CD4-positive, alpha-beta T cell treated with Interleukin-12 subunit alpha and Interleukin-12 subunit beta, for 1 hour (primary cell): ENCODE measurements around the gene PRPS1.
"Not testable (repeated sequence)": the region's sequence is repeated elsewhere in the genome, so short reads cannot be mapped to it uniquely, and the experiment has no call there.

ENCODE experiments used
- DNase-seq: peaks from one replicate; pipeline ENCODE4 v3.0.0-alpha.2; 2020

PRPS1 gene

DNA sequence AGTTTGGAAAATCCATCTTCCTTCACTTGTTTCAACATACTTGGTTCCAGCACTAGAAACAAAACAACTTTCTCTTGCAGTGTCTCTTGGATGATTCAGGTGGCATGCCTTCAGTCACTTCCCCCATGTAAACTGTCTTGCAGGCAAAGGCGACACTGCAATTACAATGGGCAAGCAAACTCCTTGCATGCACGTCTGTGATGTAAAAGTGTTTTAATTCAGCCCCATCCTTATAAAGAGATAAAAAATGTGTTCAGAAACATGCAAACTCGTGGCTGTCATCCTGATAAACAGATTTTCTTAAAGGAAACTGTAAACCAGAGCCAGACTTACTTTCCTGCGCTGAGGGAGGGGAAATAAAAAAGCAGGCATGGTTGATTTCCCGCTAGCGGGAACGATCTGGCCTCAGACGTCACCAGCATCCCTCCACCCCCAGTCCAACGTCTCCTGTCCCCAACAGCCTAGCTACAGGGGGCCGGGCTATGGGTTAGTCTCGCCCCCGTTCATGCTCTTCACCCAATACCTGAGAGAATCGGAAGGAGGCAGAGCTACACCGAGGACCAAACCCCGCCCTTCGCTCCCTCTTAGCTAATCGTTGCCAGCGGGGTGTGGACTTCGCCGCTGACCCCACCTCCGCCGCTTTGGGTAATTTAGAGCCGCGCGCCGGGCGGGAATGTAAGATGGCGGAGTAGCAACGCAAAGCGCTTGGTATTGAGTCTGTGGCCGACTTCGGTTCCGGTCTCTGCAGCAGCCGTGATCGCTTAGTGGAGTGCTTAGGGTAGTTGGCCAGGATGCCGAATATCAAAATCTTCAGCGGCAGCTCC lies at the start of gene PRPS1:
Gene PRPS1 (plus strand): TSS at position 673 of the 824 bp plus-strand sequence. CDS start 119 bp downstream, at position 792.
- DNase-seq = peak; percentile 91

DNA sequence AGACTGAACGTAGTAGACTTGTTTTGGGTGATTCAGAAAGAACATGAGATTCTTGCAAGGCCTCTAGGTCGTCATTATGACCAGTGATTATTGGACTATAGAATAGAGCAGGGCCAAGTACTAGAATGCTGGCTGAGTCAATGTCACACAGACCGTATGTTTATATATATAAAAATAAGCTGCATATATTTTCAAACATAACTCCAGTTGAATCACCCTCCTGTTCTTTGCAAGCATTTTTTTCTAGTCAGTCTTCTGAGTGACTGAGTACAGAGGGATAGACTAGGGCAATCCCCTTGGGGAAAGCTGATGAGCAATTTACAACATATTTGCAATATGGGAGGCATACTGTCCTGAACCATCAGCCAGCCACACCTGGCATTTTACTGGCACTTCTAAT lies 48.4 kb upstream of the PRPS1 start:
- DNase-seq = no peak

DNA sequence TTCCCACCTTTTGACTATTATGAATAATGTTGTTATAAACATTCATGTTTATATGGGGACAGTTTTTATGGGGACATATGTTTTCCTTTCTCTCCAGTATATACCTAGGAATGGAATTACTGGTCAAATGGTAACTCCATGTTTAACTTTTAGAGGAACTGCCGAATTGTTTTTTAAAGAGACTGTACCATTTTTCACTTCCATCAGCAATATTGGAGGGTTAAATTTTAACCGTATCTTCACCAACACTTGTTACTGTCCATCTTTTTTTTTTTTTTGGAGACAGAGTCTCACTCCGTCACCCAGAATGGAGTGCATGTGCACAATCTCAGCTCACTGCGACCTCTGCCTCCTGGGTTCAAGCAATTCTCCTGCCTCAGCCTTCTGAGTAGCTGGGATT lies 46.4 kb upstream of the PRPS1 start:
- no peak for DNase-seq

DNA sequence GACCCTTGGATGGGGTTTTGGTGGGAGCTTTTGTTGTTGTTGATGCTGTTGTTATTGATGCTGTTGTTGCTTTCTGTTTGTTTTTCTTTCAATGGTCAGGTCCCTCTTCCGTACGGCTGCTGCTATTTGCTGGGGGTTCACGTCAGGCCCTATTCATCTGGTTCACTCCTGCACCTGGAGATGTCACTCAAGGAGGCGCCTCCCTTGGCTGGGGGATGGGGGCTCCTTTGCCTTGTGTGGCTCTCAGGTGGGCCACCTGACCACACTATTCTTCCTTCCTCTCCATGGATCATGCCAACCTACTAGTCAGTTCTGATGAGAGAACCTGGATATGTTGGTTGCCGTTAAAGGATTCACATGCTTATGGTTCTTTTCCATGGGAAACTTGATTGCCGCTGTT lies 39.1 kb upstream of the PRPS1 start:
- DNase-seq = no peak

DNA sequence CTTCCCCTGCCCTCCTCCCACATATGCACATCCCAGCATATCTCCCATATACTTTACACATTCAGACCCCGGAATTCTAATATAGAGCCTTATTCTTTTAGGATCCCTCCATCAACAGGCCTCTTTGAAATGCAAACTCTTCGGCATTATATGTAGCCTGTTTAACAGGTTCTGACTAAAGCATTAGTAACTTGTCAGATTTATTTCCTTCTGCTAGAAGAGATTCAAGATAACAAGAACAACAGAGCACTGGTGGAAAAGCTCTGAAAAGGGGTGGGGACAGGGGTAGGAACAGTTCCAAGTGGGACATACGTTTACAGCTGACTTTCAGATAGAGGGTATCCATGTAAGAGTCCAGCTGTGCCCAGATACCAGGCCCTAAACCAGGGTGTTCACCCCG lies 31.7 kb upstream of the PRPS1 start:
- DNase-seq = no peak

DNA sequence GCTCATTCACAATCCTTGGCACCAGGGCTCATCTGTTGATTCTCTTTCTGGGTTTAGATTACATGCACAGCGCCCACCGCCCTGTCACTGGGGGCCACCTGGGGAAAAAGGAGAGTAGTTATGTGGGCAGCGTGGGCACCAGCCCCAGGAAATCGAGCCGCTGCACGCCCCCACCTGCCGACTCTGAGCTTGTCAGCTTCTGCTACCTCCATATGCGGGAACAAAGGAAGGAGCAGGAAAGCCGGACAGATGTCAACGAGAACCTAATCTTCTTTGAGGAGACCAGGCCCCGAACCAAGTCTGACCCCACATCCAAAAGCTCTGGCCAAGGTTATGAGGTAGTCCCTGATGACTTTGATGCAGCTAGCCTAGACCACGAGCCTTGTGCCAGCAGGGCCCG lies 31.0 kb upstream of the PRPS1 start:
- DNase-seq = no peak

DNA sequence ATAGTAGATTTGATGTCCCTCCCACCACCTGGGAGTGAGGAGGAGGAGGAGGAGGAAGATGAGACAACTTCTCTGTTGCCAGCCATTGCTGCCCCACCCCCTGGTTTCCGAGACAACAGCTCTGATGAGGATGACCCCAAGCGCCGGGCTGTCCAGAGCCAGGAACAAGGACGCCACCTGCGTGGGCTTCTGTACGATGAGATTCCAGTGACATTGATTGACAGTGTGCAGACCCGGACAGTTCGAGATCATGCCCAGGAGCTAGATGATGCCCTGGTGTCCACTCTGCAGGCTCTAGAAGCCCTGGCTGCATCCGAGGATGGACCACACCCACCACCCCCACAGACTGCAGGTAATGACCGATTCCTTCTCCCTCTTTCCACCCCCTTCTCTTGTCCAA lies 30.5 kb upstream of the PRPS1 start:
- DNase-seq = no peak

DNA sequence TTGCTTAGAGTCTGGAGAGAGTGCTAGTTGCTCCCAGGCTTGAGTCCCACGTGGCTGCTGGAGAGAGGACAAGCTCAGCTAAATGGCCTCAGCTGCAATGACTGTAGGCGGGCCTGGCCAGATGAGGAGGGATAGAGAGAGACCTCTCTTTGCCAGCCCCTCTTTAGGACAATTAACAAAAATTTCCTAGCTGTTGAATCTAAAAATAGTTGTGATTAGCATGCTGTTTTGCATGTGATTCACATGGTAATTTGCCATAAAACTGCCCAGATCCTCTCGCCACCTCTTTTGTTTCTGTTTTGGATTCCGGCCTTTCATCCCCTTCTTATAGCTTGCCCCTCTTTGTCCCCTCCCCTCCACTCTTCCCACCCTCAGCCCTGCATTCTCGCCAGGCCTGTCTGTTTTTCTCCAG lies 28.9 kb upstream of the PRPS1 start:
- no peak for DNase-seq

DNA sequence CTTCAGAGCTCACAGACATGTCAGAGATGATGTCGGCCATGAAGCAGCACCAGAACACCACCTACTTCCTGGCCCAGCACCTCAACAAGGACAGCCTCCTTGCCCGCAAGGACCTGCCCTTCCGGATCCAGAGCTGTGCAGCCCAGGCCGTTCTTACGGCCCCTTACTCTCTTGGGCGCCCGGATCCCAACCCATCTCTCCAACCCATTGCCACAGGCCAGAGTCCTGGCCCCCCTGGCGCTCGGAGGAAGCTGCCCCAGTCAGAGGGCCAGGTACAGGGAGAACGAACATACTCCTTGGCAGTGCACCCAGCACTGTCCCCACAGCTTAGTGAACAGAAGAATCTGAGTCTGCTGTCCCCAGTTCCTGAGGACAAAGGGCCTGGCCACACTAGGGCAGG lies 27.9 kb upstream of the PRPS1 start:
- DNase-seq = no peak

DNA sequence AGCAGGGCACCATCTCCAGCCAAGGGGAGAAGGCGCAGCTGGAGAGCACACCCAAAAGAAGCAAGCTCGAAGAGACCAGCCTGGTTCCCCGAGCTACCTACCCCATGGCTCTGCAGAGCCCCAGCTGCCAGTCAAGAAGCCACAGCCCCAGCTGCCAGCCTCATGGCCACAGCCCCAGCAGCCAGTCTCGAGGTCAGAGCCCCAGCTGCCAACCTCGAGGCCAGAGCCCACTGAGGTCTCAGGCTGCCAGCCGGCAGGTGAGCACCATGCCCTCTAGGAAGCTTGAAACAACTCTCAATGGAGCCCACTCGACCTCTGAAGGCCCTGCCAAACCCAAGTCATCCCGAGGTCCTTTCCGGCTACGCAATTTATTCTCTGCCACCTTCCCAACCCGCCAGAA lies 27.0 kb upstream of the PRPS1 start:
- no peak for DNase-seq

DNA sequence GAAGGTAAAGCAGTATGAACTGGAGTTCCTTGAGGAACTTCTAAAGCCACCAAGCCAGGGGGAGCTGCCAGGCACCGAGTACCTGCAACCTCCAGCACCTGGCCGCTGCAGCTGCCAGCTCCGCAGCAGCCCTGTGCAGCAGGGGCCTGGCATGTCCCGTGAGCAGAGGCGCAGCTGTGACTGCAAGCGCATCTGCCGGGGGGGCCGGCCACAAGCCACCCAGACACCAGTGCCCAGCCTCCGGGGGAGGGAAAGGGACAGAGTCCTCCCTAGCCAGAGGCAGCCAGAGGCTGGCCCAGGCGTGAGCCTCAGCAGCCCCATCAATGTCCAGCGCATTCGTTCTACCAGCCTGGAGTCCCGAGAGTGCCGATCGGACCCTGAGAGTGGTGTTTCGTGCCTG lies 26.6 kb upstream of the PRPS1 start:
- DNase-seq = no peak

DNA sequence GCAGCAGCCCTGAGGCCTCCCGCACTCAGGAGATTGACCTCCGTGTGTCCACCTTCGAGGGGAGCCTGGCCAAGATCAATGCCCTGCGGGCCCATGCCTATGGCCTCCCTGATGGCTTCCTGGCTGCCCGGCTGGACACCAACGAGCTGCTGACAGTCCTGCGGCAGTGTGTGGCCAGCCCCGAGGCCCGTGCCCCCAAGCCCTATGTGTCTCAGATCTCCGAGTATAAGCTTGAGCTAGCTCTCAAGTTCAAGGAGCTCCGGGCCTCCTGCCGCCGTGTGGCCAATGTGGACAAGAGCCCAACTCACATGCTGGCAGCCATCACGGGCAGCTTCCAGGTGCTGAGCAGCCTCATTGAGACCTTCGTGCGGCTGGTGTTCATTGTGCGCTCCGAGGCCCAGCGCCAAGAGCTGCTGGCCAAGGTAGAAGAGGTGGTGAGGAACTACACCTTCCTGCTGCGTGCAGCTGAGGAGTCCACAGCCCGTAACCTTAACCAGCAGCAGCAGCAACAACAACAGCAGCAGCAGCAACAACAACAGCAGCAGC lies 25.5 kb upstream of the PRPS1 start:
- no peak for DNase-seq

DNA sequence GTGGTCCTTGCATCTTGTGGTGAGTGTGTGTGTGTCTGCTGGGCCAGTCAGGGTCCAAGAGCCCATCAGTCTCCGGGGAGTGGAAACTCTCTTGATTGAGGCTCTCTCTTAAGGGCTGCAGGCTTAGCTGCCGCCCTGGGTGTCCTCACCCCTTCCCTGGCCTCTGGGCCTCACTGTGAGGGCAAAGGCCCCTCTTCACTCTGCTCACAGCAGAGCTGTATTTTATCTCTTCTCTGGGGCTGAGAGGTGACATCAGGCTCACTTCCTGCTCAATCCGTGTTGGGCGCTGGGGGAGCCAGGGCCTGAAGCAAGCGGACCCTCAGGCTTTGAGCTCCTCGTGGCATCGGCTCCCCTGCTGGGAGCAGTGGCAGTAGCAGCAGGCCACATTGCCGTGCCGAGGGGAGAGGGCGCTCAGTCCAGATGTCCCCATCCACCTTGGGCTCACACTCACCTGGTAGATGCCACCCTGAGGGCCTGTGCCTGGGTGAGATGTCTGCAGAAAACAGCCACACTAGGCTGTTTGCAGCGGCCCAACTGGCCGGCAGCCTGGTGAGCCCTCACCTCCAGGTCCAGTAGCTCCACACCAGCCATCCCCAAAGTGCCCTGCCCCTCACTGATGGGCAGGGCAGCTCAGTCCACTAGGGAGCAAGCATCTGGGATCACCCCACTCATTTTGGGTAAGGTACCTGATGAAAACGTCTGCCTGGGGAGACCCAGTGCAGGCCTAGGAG lies 24.7 kb upstream of the PRPS1 start:
- DNase-seq = no peak

DNA sequence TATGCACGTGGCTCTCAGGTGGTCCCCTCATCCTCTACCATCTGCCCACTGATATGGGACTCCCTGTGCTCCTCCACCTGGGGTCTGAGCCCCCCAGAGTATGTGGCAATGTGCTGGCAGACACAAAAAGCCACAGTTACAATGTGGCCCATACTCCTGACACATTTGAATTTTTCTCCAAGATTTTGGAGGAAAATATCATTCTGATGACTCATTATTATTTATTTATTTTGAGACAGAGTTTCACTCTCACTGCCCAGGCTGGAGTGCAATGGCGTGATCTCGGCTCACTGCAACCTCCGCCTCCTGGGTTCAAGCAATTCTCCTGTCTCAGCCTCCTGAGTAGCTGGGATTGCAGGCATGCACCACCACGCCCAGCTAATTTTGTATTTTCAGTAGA lies 19.2 kb upstream of the PRPS1 start:
- DNase-seq = not testable (repeated sequence)

DNA sequence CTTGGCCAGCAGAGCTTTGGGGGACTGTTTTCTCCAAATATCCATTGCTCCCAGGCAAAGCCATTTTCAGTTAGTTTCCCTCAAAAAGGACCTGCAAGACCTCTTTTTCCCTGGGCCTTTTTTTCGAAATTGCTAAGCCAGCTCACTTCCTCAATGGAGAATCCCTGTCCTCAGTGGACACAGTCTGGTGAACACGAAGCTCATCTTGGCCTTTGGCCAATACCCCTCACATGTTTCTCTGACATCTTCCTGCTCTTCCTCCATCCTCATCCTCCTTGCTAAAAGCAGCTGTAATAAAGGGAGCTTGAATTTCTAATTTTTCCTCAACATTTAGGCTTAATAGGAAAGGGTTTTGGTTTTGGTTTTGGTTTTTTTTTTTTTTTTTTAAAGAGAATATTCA lies 17.6 kb upstream of the PRPS1 start:
- no peak for DNase-seq

DNA sequence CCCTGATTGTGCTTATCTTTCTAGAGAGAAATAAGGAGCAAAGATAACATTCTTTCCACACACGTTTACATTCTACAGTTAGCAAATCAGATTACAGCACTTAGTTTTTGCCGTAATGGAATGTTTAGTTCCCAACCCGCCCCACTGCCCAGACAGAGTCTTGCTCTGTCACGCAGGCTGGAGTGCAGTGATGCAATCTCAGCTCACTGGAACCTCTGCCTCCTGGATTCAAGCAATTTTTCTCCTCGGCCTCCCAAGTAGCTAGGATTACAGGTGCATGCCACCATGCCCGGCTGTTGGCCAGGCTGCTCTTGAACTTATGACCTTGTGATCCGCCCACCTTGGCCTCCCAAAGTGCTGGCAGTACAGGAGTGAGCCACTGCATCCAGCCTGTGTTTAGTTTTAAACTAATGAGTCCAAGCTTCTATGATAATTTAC lies 8.4 kb upstream of the PRPS1 start:
- DNase-seq = no peak

DNA sequence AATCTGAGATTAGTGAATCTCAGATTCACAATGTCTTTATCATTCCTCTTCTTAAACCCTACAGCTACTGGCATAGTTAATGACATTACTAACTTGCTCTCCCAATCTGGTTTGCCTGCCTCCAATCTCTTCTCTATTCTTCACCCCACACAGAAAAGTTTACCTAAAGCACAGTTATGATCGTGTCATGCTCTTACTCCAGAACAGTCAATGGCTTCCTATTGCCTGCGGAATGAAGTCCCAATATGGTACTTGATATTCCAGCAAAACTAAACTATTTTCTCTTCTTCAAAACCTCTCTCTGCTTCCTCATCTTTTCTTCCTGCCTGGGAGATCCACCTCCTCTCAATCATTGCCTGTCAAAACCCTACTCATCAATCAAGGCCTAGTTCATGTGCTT lies 3.4 kb upstream of the PRPS1 start:
- DNase-seq = no peak

DNA sequence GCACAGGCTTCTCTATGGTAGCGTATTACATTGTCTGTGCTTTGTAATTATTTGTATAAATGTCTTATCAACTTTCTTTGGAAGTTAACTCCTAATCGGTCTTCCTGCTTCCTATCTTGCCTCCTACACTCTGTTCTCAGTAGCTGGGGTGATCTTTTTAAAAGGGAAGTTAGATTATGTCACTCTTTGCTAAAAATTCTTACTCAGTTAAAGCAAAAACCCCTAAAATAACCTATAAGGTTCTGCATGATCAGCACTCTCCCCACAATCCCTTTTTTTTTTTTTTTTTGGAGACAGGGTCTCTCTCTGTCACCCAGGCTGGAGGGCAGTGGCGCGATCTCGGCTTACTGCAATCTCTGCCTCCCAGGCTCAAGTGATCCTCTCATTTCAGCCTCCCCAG lies 2.6 kb upstream of the PRPS1 start:
- no peak for DNase-seq

DNA sequence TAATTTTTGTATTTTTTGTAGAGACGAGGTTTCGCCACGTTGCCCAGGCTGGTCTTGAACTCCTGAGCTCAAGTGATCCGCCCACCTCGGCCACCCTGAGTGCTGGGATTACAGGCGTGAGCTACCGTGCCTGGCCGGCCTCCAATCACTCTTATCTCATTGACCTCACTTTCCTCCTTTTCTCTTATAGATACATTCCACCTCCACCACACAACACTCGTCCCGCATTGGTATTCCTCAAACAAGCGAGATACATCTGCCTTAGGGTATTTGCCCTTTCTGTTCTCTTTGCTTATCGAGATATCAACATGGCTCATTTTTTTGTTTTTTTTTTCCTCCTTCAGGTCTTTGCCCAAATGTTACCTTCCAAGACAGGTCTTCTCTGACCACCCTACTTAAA lies 1.8 kb upstream of the PRPS1 start:
- no peak for DNase-seq

DNA sequence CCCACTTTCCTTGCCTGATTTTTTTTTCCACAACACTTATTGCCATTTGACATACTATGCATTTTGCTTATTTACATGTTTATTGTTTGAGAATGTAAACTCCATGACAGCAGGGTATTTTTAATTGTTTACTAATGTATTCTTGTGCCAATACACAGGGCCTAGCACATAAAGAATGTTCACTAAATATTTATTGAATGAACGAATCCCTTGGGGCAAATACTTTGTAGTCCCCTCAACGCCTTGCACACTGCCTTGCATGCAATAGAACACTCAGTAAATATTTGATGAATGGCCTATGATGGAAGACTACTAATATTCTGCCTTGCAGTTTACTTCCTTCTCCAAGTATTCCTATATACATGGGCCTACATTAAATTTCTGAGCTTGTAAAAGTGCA lies 1.4 kb upstream of the PRPS1 start:
- DNase-seq = no peak

DNA sequence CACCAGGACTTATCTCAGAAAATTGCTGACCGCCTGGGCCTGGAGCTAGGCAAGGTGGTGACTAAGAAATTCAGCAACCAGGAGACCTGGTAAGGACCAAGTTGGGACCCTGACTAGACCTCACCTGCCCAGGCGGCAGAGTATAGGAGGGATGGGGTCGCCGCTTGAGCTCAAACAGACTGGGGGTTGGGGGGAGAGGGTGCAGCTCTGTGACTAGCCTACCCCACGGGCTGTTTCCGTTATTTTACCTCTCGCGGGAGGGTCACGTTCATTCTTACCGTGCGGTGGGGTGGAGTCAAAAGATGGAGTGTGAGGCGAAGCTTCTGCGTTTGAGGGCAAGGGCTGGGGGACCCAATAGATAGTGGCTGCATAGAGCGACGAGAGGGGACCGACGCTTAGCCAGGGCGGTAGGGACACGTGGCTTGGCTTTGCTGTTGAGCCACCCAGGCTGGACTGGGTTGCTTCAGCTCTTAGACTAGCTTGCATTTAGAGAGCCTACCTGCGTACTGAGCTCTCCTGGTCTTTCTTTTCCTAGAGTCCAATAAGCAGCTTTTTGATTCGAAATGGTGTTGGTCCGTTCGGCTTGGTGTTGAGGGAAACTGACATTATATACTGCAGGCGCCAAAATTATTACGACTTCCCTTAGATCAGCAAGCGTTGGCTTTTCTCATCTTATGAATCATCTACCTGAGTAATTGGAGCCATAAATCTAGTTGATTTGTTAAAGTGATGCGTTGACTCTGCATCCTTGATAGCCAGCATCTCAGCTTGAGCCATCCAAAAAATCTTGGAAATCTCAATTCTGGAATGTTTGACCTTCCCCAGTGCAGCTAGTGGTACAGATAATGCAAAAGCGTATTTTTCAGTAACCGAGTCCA lies 591 bp downstream of the PRPS1 start:
- DNase-seq = peak; percentile 58

DNA sequence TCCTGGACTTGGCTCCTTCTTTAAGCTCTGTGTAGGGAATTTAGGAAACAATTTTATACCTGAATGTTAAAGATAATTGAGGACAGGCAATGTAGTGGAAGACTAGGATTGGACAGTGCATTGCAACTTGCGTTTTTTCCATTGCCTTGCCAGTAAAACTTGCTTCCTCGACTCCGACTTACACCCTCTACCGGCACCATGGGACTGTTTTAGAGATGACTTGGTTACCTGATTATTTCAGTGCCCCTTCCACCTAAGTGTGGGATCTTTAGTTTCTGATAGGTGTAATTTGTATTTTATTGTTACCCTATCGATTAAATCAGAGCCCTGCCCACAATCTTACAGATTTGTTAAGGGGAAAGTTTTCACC lies 1.2 kb downstream of the PRPS1 start:
- peak; percentile 20 for DNase-seq

DNA sequence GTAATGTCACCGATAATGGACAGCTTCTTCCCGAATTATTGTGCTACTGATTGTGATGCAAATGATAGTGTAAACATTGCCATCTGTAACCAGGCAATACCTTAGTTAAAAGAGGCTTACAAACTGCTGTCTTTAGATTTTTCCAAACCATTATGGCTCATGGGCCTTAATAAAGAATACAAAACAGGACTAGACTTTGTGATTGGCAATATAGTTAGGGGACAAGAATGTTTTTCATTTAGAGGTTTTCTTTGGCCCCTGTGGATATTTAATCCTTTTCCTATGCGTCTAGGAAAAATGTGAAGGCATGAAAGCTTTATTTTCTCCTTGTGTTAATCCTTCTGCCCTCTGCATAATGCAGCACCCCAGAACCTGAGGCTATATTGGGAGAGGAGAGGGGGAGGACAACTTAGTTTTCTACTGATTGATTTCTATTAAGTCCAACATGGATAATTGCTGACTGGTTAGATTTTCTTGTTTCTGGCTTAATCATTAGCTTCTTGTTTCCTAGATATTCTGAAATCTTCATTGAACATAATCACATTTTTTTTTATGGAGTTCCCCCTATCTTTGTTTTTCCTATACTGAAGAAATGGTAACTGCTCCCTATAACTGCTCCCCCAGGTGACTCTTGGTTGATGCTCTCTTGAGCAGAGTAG lies 1.9 kb downstream of the PRPS1 start:
- DNase-seq = no peak
